ENCODE results near the gene TARS1.
"Not testable (repeated sequence)": the region's sequence is repeated elsewhere in the genome, so short reads cannot be mapped to it uniquely, and the experiment has no call there.

TARS1 gene

GRCh38 chr5:33430983-33431382 lies 9.8 kb upstream of the TARS1 start:
- H3K9me3 ChIP-seq: no peaks in the 10 kb centered on the region
- H3K27me3 ChIP-seq: peaks cover 0 to 5% of the 10 kb centered on the region in 2 donors
- H3K4me1 ChIP-seq: no peaks in the 10 kb centered on the region
- no peak overlapping the region for H3K4me3 ChIP-seq
- TF ChIP-seq, protein P1, sequence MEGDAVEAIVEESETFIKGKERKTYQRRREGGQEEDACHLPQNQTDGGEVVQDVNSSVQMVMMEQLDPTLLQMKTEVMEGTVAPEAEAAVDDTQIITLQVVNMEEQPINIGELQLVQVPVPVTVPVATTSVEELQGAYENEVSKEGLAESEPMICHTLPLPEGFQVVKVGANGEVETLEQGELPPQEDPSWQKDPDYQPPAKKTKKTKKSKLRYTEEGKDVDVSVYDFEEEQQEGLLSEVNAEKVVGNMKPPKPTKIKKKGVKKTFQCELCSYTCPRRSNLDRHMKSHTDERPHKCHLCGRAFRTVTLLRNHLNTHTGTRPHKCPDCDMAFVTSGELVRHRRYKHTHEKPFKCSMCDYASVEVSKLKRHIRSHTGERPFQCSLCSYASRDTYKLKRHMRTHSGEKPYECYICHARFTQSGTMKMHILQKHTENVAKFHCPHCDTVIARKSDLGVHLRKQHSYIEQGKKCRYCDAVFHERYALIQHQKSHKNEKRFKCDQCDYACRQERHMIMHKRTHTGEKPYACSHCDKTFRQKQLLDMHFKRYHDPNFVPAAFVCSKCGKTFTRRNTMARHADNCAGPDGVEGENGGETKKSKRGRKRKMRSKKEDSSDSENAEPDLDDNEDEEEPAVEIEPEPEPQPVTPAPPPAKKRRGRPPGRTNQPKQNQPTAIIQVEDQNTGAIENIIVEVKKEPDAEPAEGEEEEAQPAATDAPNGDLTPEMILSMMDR (IDR thresholded peaks at IDR 0.05): no peak
- no peaks in the 10 kb centered on the region for H3K36me3 ChIP-seq
- intact Hi-C loops (cut with DNase I; ENCODE audit: low total_unique reads): loop anchor here (10.0 kb wide), 2 partner anchors 504 to 544 kb away; partner anchors contain the start of gene RXFP3
- DNase-seq: no peak
- no peak overlapping the region for H3K27ac ChIP-seq

- TF ChIP-seq, protein P1 (IDR thresholded peaks at IDR 0.05): no peak
- Histone ChIP-seq H3K4me1 (no peaks in the 10 kb centered on the region), H3K4me3 (no peak overlapping the region), H3K27me3 (peaks cover 0 to 5% of the 10 kb centered on the region in 2 donors), H3K36me3 (no peaks in the 10 kb centered on the region), H3K27ac (no peak overlapping the region), H3K9me3 (no peaks in the 10 kb centered on the region)
- DNase-seq: no peak
- intact Hi-C loops (cut with DNase I; ENCODE audit: low total_unique reads): loop anchor here (10.0 kb wide), 2 partner anchors 502 to 542 kb away; partner anchors contain the start of gene RXFP3
Observed at GRCh38 chr5:33432656-33433055, 8.1 kb upstream of the TARS1 start.

DNA sequence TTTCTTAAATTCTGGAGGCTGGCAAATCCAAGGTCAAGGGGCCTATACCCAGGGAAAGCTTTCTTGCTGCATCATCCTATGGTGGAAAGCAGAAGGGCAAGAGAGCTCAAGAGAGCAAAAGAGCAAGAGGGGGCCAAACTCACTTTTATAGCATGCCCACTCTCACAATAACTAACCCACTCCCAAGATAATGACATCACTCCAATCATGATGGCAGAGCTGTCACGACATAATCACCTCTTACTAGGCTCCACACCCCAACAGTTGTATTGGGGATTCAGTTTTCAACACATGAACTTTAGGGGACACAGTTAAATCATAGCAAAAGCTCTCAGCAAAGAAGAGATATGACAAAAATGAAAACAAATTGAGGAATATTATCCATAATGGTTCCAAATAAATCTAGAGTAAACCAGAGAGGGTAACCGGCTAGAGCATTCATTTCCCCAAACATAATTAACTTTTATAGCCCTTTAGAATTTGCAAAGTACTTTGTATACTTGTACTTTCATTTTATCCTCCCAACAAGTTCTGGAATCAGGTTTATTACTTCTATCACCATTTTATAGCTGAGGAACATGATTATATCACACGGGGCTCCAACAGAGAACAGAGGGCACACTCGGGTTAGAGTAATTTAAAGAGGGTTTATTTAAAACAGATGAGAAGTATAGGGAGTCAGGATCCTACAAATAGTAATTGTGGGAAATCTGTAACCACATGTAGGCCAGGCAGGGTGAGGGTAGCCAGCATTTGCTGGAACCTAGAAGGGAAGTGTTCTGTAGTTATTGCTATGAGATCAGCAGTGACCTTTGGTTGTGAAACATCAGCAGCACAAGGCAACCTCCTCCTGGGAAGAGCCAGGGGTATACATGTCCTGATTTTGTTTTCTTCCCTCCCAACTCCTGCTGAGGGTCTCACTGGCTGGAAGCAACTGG lies 7.2 kb upstream of the TARS1 start:
- Histone ChIP-seq H3K36me3 (no peaks in the 10 kb centered on the region), H3K27me3 (peaks cover 0 to 2% of the 10 kb centered on the region in 2 donors), H3K4me1 (peaks cover 0 to under 1% (median 0%) of the 10 kb centered on the region in 4 donors), H3K27ac (no peak overlapping the region), H3K4me3 (no peak overlapping the region), H3K9me3 (no peaks in the 10 kb centered on the region)
- TF ChIP-seq, protein P1 (IDR thresholded peaks at IDR 0.05): no peak
- no peak for DNase-seq
- intact Hi-C loops (cut with DNase I; ENCODE audit: low total_unique reads): loop anchor here (10.0 kb wide), 2 partner anchors 501 to 541 kb away; partner anchors contain the start of gene RXFP3

- not testable (repeated sequence) for H3K27ac ChIP-seq, H3K27me3 ChIP-seq, H3K9me3 ChIP-seq, H3K36me3 ChIP-seq, H3K4me3 ChIP-seq
- intact Hi-C loops (cut with DNase I; ENCODE audit: low total_unique reads): loop anchor here (10.0 kb wide), 2 partner anchors 499 to 539 kb away; partner anchors contain the start of gene RXFP3
- H3K4me1 ChIP-seq: peaks cover 0 to 14% (median 7%) of the 10 kb centered on the region in 4 donors
- peak; percentile 65 to 80 for DNase-seq
- TF ChIP-seq, protein P1 (IDR thresholded peaks at IDR 0.05): peak; percentile 74 to 80
Observed at GRCh38 chr5:33435893-33436490, 4.8 kb upstream of the TARS1 start.

DNA sequence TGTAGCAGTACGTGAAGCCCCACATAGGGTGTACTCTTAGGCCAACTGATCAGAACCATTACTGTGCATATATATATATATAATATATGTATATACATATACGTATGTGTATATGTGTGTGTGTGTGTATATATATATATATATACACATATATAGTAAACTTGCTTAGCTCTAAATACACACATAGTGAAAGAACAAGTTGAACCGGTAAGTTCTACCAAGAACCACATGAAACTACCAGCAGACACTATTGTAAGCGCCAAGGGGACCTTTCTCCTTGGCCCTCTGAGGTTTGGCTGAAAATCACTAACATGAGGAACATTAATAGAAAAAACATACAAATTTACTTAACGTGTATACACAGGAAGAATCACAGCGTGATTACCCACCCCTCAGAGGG lies 1.8 kb upstream of the TARS1 start:
- intact Hi-C loops (cut with DNase I; ENCODE audit: low total_unique reads): loop anchor here (10.0 kb wide), 2 partner anchors 496 to 536 kb away; partner anchors contain the start of gene RXFP3
- Histone ChIP-seq H3K4me3 (peak overlapping the region in 1 of 2 donors; percentile 72), H3K27ac (no peak overlapping the region), H3K36me3 (no peaks in the 10 kb centered on the region), H3K9me3 (no peaks in the 10 kb centered on the region), H3K4me1 (peaks cover 0 to 38% (median 16%) of the 10 kb centered on the region in 4 donors), H3K27me3 (no peaks in the 10 kb centered on the region)
- TF ChIP-seq, protein P1 (IDR thresholded peaks at IDR 0.05): no peak
- no peak for DNase-seq

Data from tibial artery (tissue), 4 donors.